Heart right ventricle (tissue), 16 donors: ENCODE data around the gene ZNF462. TPM values are rescaled to one million over a fixed set of nuclear protein-coding genes. Genes with fewer than 3 reads are reported as not detected.

ENCODE experiments used
- ATAC-seq, 8 donors: fragments of 200-7000 bp; cut with Tn5 transposase; one replicate each; pipeline ENCODE4 v1.9.1; 2020; ENCODE audit warnings: mild to moderate bottlenecking in 8 of 8, moderate library complexity in 8 of 8, moderate number of reproducible peaks in 1 of 8
- DNase-seq, 2 donors: peaks; one replicate each; pipeline ENCODE4 v3.0.0-alpha.2; 2020
- H3K27ac ChIP-seq, 10 donors: fragments of 200-600 bp; sonication (generic) in 2 of 10; one replicate each; pipeline versions ENCODE4 v1.5.0 to v1.8.0; 2020 to 2022; ENCODE audit warnings: mild to moderate bottlenecking in 3 of 10
- H3K27me3 ChIP-seq, 7 donors: fragments of 200-600 bp; one replicate each; pipeline ENCODE4 v1.8.0; 2021 to 2022; ENCODE audit warnings: mild to moderate bottlenecking in 2 of 7
- H3K36me3 ChIP-seq, 9 donors: fragments of 200-600 bp; sonication (generic) in 1 of 9; one replicate each; pipeline versions ENCODE4 v1.5.0 to v1.8.0; 2020 to 2022; ENCODE audit warnings: mild to moderate bottlenecking in 2 of 9
- H3K4me1 ChIP-seq, 9 donors: fragments of 200-600 bp; sonication (generic) in 1 of 9; one replicate each; pipeline versions ENCODE4 v1.5.0 to v1.8.0; 2020 to 2022; ENCODE audit warnings: mild to moderate bottlenecking in 4 of 9
- H3K4me3 ChIP-seq, 10 donors: fragments of 200-600 bp; sonication (generic) in 2 of 10; one replicate each; pipeline versions ENCODE4 v1.5.0 to v1.8.0; 2020 to 2022; ENCODE audit warnings: mild to moderate bottlenecking in 7 of 10, moderate library complexity in 2 of 10
- H3K9me3 ChIP-seq, 11 donors: fragments of 200-600 bp in 10 of 11; sonication (generic) in 2 of 11; one replicate each; pipeline versions ENCODE4 v1.5.0 to v1.8.0; 2013 to 2022; ENCODE audit warnings: mild to moderate bottlenecking in 2 of 11, control low read depth in 1 of 11, moderate library complexity in 1 of 11
- WGBS, 2 donors: extraction: QIAGEN DNeasy Blood & Tissue Kit; methylation state at CpG; one replicate each; pipeline ENCODE4 v1.1.7; 2013; ENCODE audit warnings: inconsistent platforms in 1 of 2; 5-methylcytosine and 5-hydroxymethylcytosine counted together
- intact Hi-C, 10 donors: fragments of 100-400 bp; cut with DNase I; formaldehyde crosslinking; loops; one replicate each; pipeline versions ENCODE4 v1.11.1 to v1.14.2; 2022
- polyA plus RNA-seq, 2 donors: library from polyadenylated mRNA; stranded (reverse); fragments of 200-250 nt; gene quantifications; one replicate each; pipeline ENCODE4 v1.2.3, GENCODE V29; 2013
- total RNA-seq, 10 donors: library from RNA; stranded (reverse); fragmentation: NEBNext Ultra II Directional in 3 of 10; extraction: Animal tissue kit (Norgen Biotek cat#: 25700) in 3 of 10; gene quantifications; one replicate each; pipeline versions ENCODE4 v1.2.1 to v1.2.4, GENCODE V29; 2021 to 2023
- TF ChIP-seq, protein P1 (sequence below), 9 donors: fragments of 200-600 bp; sonication (generic) in 2 of 9; IDR thresholded peaks; one replicate each; pipeline versions ENCODE4 v1.5.0 to v1.8.0; 2021 to 2022; ENCODE audit warnings: antibody characterized with exemption in 9 of 9, mild to moderate bottlenecking in 5 of 9, moderate library complexity in 1 of 9
- donor health status: Arrhythmogenic right ventricular cardiomyopathy.
- donor health status: ischemic (EF 13 %, LVEDD 7.1; RV severe dilation, severe dysfunction).
- donor health status: healthy with polysubstance abuse.
- donor health status: DM: no; HTN: yes; CAD: no.
- donor health status: DM: no; HTN: no; CAD: no.
- donor health status: ischemic (EF 25% LVEDD 6.9; RV normal size, moderate dysfunction).
- donor health status: ischemic (EF 25% LVEDD 5.7; RV mildly dilated, moderate dysfunction).
- donor health status: healthy.
- donor health status: DM: yes; HTN: yes; CAD: no.
- donor health status: Ischemic cardiomyopathy.
- donor health status: ischemic (EF 35%, LVEDD 5.7; RV mildly dilated, moderate dysfunction).
- donor health status: nonischemic (EF 11% LVEDD 7.7; RV severe dilation, severe dysfunction).
- donor health status: DM: yes; HTN: yes; CAD: no.
- donor health status: PGD.
- donor health status: ischemic (EF 29% LVEDD 5.4; RV normal size, mild dysfunction).
- donor health status: nonischemic (EF 23%, LVEDD 6.1; RV moderate dilation, normal function).

The ZNF462 gene
- total and polyA plus RNA-seq, 12 donors: 1.9 to 47.7 (median 33.1) TPM

GRCh38 chr9:106960258-106960657, 97.3 kb downstream of the ZNF462 start:
- ATAC-seq: no peak
- WGBS, 2 donors: 73% methylated on average over 5 of the region's 5 CpGs
- no peak overlapping the region for H3K4me3 ChIP-seq
- H3K9me3 ChIP-seq: no peaks in the 10 kb centered on the region
- H3K36me3 ChIP-seq: peaks cover 0 to 46% (median 0%) of the 10 kb centered on the region in 9 donors
- peak overlapping the region in 2 of 10 donors; percentile 81 for H3K27ac ChIP-seq
- no peak for DNase-seq
- H3K4me1 ChIP-seq: peaks cover 0 to 57% (median 31%) of the 10 kb centered on the region in 9 donors
- TF ChIP-seq, protein P1, sequence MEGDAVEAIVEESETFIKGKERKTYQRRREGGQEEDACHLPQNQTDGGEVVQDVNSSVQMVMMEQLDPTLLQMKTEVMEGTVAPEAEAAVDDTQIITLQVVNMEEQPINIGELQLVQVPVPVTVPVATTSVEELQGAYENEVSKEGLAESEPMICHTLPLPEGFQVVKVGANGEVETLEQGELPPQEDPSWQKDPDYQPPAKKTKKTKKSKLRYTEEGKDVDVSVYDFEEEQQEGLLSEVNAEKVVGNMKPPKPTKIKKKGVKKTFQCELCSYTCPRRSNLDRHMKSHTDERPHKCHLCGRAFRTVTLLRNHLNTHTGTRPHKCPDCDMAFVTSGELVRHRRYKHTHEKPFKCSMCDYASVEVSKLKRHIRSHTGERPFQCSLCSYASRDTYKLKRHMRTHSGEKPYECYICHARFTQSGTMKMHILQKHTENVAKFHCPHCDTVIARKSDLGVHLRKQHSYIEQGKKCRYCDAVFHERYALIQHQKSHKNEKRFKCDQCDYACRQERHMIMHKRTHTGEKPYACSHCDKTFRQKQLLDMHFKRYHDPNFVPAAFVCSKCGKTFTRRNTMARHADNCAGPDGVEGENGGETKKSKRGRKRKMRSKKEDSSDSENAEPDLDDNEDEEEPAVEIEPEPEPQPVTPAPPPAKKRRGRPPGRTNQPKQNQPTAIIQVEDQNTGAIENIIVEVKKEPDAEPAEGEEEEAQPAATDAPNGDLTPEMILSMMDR (IDR thresholded peaks at IDR 0.05): no peak
- H3K27me3 ChIP-seq: no peaks in the 10 kb centered on the region
- intact Hi-C loops: loop anchor here in 6 of 10 donors (5.0 to 10.0 kb wide), 4 partner anchors 38 to 98 kb away; partner anchors contain the start of gene ZNF462 (in 5 of the 6)

DNA sequence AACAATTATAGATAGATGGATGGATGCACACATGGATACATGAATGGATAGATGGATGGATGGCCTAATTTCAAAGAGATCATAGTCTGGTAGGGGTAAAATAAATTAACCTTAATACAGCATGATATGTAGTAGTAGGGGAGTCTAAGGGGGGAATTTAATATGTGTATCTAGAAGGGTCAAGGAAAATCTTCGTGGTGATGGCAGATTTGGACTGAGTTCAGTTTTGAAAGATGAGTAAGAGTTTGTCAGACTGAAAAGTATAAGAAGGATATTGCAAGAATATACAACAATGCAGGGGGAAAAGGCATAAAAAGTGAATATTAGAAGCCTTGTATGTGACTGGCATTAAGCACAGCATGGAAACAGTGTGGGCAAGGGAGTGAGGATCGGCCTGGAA, 98.7 kb downstream of the ZNF462 start:
- H3K36me3 ChIP-seq: peaks cover 0 to 33% (median 0%) of the 10 kb centered on the region in 9 donors
- TF ChIP-seq, protein P1 (IDR thresholded peaks at IDR 0.05): no peak
- H3K4me1 ChIP-seq: peaks cover 0 to 66% (median 27%) of the 10 kb centered on the region in 9 donors
- no peaks in the 10 kb centered on the region for H3K27me3 ChIP-seq
- H3K27ac ChIP-seq: peak overlapping the region in 9 of 10 donors; percentile 56 to 81 (median 73)
- WGBS, 2 donors: 88 to 92% methylated on average over 2 of the region's 2 CpGs
- no peaks in the 10 kb centered on the region for H3K9me3 ChIP-seq
- H3K4me3 ChIP-seq: no peak overlapping the region
- ATAC-seq (no peak), DNase-seq (no peak)
- intact Hi-C loops: loop anchor here in 6 of 10 donors (2.0 to 10.0 kb wide), 5 partner anchors 39 to 99 kb away; partner anchors contain the start of gene ZNF462 (in 5 of the 6)

DNA sequence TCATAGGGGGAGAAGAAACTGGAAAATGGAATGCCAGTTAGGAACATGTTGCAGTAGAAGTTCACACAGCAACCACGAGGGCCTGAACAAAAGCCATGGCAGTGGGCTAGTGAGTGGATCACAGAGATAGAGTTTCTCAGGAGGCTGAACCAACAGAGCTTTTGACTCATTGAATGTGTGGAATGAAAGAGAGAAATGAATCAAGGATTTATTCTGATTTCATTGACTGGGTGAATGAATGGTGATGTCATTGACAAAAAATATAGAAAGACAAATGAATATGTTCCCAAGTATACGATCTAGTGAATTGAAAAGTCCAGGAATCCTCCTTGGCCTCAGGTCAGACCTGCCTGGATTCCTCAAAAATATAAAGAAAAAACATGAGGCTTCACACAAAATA, 99.2 kb downstream of the ZNF462 start:
- 43 to 54% methylated on average over 2 of the region's 2 CpGs for WGBS, 2 donors
- H3K27me3 ChIP-seq: no peaks in the 10 kb centered on the region
- peaks cover 0 to 30% (median 0%) of the 10 kb centered on the region in 9 donors for H3K36me3 ChIP-seq
- peak overlapping the region in 9 of 10 donors; percentile 56 to 81 (median 73) for H3K27ac ChIP-seq
- DNase-seq (no peak), ATAC-seq (peak in 1 of 8 donors; percentile 9)
- no peaks in the 10 kb centered on the region for H3K9me3 ChIP-seq
- intact Hi-C loops: loop anchor here in 6 of 10 donors (2.0 to 10.0 kb wide), 5 partner anchors 40 to 100 kb away; partner anchors contain the start of gene ZNF462 (in 5 of the 6)
- no peak overlapping the region for H3K4me3 ChIP-seq
- peaks cover 0 to 66% (median 22%) of the 10 kb centered on the region in 9 donors for H3K4me1 ChIP-seq
- TF ChIP-seq, protein P1 (IDR thresholded peaks at IDR 0.05): no peak

GRCh38 chr9:106962615-106963363, 99.8 kb downstream of the ZNF462 start:
- Histone ChIP-seq H3K4me1 (peaks cover 0 to 71% (median 29%) of the 10 kb centered on the region in 9 donors), H3K9me3 (no peaks in the 10 kb centered on the region), H3K27me3 (no peaks in the 10 kb centered on the region), H3K27ac (peak overlapping the region in 9 of 10 donors; percentile 56 to 81 (median 73)), H3K4me3 (no peak overlapping the region), H3K36me3 (peaks cover 0 to 25% (median 0%) of the 10 kb centered on the region in 9 donors)
- WGBS, 2 donors: 34 to 37% methylated on average over 8 of the region's 8 CpGs
- peak; percentile 13 to 83 for DNase-seq
- intact Hi-C loops: loop anchor here in 6 of 10 donors (2.0 to 10.0 kb wide), 5 partner anchors 40 to 100 kb away; partner anchors contain the start of gene ZNF462 (in 5 of the 6)
- TF ChIP-seq, protein P1 (IDR thresholded peaks at IDR 0.05): no peak
- ATAC-seq: peak; percentile 83 to 98 (median 94)
